UCSD-AML1 (cell line): ENCODE data around the gene SYTL3.
"Not testable (repeated sequence)": the region's sequence is repeated elsewhere in the genome, so short reads cannot be mapped to it uniquely, and the experiment has no call there.

ENCODE experiments used
- DNase-seq: peaks from one replicate; lab custom pipeline; 2025; ENCODE audit not compliant: unreplicated experiment; lab: John Stamatoyannopoulos, UW

Gene SYTL3

GRCh38 chr6:158686791-158687381 is 37.0 kb downstream of the SYTL3 start:
- DNase-seq: peak; percentile 29

DNA sequence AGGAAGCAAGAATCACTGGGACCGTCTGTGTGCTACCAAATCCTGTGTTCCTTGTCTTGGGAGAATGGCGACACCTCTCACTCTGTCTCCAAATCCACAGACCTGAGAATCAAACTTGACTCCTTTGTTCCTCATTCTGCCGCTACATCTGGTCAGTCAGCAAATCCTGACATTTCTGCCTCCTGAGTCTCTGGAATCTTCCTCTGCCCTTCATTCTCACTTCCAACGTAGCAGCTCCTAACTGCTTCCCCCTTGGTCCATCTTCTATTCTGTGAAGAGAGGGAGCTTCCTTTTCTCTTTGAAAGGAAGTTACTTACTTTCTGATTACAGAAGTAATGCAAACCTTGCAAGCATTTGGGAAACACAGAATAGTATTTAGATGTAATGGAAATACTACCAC is 37.7 kb downstream of the SYTL3 start:
- no peak for DNase-seq

- DNase-seq: no peak
Measured at GRCh38 chr6:158688860-158689259, 39.0 kb downstream of the SYTL3 start.

DNA sequence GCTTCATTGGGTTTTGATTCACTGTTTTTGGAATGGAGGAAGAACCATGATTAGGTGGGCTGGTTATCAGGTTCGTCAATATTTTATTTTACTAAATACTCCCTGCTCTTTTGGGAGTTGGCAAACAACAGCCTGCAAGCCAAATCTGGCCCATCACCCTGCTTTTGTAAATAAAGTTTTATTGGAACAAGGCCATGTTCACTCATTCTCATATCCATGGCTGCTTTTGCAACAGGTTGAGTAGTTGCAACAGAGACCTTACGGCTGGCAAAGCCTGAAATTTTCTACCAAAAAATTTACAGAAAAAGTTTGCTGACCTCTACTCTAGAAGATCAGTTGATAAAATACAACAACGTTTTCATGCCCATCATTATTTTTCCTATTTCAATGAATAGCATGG is 45.1 kb downstream of the SYTL3 start:
- no peak for DNase-seq

- DNase-seq: no peak
Measured at GRCh38 chr6:158697811-158698210, 48.0 kb downstream of the SYTL3 start.

- no peak for DNase-seq
Measured at GRCh38 chr6:158698931-158699330, 49.1 kb downstream of the SYTL3 start.

DNA sequence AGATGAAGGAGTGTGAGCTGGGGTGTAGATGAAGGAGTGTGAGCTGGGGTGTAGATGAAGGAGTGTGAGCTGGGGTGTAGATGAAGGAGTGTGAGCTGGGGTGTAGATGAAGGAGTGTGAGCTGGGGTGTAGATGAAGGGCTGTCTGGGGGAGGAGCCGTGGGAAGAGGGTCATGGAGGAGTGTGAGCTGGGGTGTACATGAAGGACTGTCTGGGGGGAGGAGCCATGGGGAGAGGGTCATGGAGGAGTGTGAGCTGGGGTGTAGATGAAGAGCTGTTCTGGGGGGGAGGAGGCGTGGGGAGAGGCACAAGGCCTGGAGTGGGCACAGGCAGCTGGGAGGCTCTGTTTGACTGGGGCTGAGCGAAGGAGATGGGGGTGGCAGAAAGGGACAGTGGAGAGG is 51.4 kb downstream of the SYTL3 start:
- DNase-seq: not testable (repeated sequence)

GRCh38 chr6:158703111-158703836 is 53.4 kb downstream of the SYTL3 start:
- DNase-seq: no peak

DNA sequence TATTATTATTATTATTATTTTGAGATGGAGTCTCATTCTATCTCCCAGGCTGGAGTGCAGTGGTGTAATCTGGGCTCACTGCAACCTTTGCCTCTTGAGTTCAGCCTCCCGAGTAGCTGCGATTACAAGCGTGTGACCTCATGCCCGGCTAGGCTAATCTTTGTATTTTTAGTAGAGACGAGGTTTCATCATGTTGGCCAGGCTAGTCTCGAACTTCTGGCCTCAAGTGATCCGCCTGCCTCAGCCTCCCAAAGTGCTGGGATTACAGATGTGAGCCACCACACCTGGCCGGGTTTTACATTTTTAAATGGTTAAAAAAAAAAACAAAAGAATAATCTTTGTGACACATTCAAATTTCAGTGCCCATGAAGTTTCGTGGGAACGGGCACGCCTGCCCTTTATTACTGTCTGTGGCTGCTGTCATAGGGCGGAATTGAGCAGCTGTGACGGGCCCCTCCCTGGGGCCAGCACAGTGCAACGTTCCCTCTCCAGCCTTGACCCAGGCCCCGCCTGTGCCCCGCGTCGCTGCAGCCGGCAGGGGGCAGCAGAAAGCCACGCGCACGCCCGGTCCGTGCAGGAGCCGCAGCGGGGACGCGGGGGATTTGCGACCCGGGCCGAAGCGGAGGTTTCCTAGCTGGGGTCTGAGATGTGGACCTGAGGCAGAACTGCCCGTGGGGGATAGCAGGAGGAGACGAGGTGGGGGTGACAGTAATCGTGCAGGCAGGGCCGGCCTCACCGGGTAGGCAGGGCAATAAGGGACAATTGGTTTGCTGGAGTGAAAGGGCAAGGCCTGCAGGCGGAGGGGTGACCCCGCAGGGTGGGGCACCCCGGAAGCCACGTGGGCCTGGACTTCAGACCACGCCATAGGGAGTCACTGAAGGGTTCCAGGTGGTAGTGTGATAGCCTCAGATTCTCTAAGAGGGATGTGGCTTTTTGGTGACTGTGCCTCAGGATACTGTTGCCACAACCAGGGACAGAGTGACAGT is 54.3 kb downstream of the SYTL3 start:
- DNase-seq: peak; percentile 80

DNA sequence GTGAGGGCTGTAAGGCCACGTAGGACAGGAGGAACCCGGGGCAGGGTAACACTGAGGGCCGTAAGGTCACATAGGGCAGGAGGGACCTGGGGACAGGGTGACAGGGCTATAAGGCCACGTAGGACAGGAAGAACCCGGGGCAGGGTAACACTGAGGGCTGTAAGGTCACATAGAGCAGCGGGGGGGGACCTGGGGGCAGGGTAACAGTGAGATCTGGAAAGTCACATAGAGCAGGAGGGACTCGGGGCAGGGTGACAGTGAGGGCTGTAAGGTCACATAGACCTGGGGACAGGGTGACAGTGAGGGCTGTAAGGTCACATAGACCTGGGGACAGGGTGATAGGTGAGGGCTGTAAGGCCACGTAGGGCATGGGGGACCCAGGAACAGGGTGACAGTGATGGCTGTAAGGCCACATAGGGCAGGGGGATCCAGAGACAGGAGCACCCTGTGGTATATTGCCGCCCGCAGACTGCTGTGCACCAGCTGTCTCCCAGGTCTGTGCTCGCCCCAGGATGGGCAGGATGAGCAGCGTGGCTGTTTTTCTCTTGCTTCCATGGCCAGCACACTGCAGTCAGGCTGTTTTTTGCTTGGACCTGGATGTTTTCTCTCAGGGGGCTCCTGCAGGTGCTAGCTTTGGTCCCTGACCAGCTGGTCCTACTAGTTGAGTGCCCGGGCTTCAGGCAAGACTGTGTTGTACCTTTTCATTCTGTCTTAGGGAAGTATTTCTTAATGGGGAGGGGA is 55.7 kb downstream of the SYTL3 start:
- no peak for DNase-seq

DNA sequence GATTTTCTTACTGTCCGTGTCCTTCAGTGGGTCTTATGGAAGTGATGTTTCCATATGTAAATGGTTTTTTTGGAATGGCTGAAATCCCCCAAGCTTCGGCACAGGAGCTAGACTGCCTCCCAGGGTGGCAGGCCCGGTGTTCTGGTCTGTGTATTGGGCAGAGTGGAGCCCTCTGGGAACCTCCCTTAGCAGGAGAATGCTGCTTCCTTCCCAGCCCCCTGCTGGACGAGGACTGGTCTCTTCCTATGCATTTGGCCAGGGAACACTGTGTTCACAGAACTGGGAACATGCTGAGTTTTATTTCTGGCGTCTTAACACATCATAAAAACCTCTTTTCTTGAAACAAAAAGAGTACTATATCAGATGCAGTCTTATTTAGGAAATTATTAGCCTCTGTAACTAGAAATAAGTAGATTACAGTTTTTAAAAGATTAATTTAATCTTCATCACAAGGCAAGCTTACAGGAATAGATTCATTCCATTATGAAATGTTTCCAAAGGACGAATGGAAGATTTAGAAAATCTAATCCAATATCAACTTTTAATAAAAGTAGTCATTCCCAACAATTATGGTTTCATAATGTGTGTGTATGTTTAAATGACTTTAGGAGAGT is 56.6 kb downstream of the SYTL3 start:
- peak; percentile 23 for DNase-seq

- no peak for DNase-seq
Measured at GRCh38 chr6:158707120-158707820, 57.4 kb downstream of the SYTL3 start.

- no peak for DNase-seq
Measured at GRCh38 chr6:158707821-158708195, 58.0 kb downstream of the SYTL3 start.

GRCh38 chr6:158708239-158708638 is 58.4 kb downstream of the SYTL3 start:
- DNase-seq: no peak

- DNase-seq: no peak
Measured at GRCh38 chr6:158709809-158710208, 60.0 kb downstream of the SYTL3 start.

- DNase-seq: no peak
Measured at GRCh38 chr6:158711264-158711663, 61.4 kb downstream of the SYTL3 start.

- no peak for DNase-seq
Measured at GRCh38 chr6:158713469-158713868, 63.6 kb downstream of the SYTL3 start.

DNA sequence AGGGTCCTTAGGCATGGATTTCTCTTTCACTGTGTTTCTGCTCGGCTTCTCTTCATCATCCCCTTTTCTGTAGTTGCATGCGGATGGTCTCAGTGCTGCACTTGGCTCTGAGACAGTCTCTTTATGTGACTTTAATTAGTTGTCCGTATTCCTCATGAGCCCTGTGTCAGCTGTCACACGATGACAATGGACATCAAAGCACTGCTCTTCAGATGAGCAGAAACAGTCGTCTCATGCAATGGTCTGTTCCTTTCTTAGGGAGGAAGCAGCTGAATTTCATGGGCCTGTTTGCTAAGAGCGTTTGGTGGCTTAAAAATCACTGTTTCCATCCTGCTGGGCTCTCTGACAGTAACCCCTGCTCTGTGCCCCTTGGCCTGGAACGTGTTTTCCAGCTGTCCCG is 64.9 kb downstream of the SYTL3 start:
- no peak for DNase-seq

- no peak for DNase-seq
Measured at GRCh38 chr6:158715330-158716311, 65.8 kb downstream of the SYTL3 start.
